CD4-positive, alpha-beta T cell treated with Interleukin-17A for 4 hours (primary cell): ENCODE measurements around the gene AIPL1.

Source experiments
- DNase-seq: peaks from one replicate; pipeline ENCODE4 v3.0.0-alpha.2; 2020; ENCODE audit warnings: mixed read lengths

The AIPL1 gene

DNA sequence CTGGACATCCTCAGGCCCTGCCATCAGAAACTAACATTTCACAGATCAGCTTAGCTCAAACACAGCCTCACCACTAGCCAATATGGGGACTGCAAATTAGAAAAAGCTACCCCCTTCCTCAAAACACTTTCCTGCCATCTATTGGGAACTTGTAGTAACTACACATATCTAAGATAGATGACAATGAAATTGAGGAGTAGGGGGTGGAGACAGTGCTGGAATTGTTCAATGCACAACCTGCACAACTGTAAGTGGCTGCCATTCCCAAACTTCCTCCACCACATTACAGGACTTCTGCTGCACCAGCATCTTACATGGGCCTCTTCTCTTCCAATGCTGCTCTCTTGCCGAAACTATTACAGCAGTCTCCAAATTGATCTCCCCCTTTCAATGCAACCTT is 21.9 kb downstream of the AIPL1 start:
- DNase-seq = no peak

DNA sequence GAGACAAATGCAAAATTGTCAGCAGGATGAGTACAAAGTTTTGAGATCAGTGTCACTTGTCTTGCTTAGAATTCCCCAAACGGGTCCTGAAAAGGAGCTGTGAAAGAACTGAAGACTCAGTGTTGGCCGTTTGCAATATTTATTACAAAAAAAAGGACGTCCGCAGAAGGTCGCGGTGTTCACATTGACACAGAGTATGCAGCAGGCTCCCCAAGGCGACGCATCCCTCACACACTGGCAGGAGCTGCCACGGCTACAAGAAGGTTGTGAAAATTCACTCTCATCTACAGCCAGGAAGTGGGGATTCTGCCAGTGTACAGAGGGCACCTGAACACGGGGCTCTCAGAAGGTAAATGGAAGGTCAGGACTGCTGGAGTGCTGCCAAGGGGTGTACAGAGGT is 26.2 kb downstream of the AIPL1 start:
- no peak for DNase-seq

GRCh38 chr17:6408276-6408675 is 26.6 kb downstream of the AIPL1 start:
- no peak for DNase-seq

DNA sequence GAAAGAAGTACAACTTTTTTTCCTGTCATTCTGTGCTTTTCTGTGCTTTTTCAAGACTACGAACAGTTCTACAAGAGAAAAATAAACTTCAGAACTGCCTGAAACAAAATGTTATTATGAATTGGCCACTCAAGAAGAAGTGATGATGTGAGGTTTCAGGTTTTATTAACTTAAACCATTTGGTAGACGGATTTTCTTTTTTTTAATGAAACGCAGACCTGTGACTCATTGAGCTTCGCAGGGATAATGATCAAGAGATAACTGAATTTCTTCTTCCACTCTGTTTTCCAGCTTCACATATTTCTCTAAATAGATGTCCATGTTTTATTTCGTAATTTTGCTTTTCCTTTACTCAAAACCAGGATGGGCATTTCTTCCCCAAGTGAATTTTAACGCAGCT is 32.7 kb downstream of the AIPL1 start:
- DNase-seq = no peak

DNA sequence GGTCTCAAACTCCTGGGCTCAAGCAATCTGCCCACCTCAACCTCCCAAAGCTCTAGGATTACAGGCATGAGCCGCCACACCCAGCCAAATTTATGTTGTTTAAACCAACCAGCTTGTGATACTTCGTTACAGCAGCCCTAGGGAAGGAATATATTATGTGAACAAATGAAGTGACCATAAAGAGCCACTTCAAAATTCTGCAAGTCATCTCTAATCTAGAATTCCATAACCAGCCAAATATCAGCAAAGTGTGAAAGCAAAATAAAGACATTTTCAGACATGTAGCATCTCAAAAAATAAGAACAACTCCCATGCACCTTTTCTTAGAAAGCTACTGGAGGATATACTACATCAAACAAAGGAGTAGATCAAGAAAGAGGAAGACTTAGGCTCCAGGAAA is 36.0 kb downstream of the AIPL1 start:
- DNase-seq = no peak

GRCh38 chr17:6394055-6394606 is 40.8 kb downstream of the AIPL1 start:
- no peak for DNase-seq

DNA sequence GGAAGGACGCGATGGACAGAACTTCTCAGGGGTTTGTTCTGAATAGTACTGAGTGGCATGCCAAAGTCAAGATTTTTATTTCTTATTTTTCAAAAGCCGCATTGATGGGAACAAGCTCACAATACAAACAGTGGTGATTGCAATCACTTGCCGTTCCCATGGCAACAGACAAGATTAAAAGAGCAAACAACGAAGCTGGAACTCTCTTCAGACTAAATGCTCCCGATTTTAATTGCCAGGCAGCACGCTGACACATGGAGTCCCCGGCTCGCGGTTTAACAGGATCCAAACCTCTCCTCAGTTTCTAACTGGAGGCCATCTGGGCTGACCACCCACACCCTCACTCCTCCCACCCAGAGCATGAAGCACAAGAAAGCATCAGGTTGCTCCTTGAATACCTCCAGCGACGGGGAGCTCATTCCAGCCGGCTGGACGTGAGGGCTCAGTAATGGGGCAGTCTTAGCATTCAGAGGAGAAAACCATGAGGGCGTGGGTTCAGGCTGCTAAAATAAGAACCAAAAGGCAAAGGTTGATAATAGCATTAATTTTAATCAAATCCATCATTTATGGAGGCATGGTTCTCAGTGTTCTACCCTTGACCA is 41.5 kb downstream of the AIPL1 start:
- no peak for DNase-seq

DNA sequence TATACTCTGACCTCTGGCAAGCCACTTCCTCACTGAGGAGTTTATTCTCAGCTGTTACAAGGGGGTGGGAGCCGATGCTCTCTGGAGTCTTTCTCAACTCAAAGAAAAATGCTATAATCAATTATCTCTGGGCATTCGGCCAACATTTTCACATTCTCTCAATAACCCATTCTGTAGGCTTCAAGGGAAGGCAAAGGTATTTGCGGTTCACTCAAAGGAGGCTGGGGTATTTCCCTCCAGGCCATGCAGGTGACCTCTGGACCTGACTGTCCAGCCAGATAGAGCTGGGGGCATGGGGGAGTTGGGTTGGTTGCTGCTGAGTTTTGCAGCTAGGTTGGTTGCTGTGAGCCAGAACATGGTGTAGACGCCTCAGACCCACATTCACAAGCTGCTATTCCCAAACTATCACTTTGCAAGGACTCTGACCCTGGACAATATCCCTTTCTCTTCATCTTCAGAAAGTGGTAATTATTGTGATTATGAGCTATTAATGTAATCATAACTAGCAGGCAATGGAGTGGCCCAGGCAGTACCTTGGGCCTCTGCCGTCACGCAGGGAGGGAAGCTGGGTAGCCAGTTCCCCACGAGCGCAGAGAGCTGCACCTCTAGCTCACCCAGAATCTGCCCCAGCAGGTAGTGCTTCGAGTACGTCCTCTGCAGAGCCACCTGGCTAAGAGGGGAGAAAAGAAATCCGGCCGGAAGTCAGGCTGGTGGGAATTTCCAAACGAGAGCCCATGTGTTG is 42.1 kb downstream of the AIPL1 start:
- DNase-seq = no peak

- no peak for DNase-seq
Measured at GRCh38 chr17:6388416-6388815, 46.5 kb downstream of the AIPL1 start.

DNA sequence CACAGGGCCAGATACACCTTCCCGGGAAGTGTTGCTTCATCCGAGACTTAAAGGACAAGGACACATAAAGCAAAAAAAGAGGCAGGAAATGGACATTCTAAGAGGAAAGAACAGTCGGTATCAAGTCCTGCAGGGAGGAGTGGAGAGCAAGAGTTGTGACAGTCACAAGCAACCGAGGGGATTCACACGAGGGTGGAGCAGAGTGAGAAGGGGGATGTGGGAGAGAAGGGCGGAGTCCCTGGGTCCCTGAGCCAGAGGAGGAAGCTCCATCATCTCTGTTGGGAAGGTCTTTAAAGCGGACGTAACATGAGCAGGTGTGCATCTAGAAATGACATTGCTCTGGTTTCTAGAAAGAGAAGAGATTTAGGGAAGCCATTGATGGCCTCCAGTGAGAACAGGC is 47.1 kb downstream of the AIPL1 start:
- DNase-seq = no peak

DNA sequence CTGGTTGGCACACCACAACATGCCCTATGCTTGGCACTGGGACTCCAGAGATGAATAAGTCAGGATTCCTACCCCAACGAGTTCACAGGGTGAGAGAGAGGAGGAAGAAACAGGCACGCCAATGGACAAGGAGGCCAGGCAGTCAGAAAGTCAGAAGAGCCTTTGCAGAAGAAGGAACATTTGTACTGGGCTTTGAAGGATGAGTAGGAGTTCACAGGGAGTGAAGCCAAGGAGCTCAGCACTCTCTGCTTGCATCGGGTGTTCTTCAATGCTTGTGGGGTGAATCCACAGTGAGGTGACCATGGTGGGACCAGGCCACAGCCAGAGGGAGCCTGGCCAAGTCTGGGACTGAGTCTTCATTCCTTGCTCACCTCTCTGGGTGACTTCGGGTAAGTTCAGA is 47.5 kb downstream of the AIPL1 start:
- DNase-seq = no peak

- DNase-seq = no peak
Measured at GRCh38 chr17:6386041-6386630, 48.8 kb downstream of the AIPL1 start.

DNA sequence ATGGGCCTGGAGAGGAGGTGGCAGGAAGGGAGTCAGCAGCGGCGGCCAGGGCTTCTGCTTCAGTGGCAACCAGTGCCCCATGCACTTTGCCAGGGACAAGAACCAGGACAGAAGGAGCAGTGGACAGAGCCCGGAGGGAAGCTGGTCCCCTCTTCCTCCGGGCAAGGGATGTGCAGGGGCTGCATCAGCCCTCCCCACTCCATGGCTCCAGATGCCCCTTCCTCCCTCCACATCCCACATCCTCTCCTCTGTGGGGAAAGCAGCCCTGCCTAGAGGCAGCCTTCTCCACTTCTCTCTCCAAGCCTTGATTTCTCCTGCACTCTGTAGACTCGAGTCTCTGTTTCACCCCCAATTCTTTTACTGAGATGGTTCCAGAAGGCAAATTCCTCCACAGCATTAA is 50.4 kb downstream of the AIPL1 start:
- no peak for DNase-seq

GRCh38 chr17:6381526-6382465 is 53.1 kb downstream of the AIPL1 start:
- no peak for DNase-seq

DNA sequence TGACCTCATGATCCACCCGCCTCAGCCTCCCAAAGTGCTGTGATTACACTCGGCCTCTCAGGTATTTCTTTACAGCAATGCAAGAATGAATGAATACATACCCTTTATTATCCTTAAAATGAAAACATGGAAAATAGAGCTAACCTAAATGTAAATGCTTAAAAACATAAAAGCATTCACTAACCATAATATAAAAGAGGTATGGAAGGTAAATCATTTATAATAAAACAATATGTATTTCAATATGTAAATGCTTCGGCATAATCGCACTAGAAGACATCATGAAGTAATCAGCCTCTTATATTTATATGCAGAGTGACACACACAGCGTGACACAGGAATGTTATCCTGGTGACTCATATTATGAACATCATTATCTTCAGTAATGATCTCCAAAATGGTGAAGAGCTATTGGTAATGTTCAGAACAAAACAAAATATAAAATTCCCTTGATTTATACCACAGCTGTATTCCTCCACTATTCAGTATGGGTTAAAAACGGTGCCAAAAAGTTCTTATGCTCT is 53.9 kb downstream of the AIPL1 start:
- no peak for DNase-seq

GRCh38 chr17:6377906-6378305 is 57.0 kb downstream of the AIPL1 start:
- DNase-seq = no peak

DNA sequence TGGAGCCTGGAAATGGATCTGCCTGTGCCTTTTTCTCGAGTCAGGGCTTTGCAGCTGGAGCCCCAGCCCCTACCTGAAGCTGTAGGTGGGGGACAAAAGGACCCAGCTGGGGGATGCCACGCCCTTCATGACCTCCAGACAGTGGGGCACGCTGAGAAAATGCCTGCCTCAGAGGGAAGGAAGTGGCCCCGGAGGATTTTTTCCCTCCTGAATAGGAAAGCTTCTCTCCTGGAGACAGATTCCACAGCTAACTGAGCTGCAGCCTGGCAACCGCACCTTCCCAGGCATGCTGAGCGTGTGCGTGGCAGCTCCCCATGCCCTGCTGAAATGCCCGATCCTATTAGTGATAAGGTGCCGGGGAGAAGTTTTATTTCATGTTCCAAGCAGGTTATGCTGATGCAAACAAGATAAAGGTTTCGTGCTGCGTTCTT is 58.0 kb downstream of the AIPL1 start:
- DNase-seq = no peak

- DNase-seq = no peak
Measured at GRCh38 chr17:6374761-6375312, 60.1 kb downstream of the AIPL1 start.

- no peak for DNase-seq
Measured at GRCh38 chr17:6374271-6374691, 60.6 kb downstream of the AIPL1 start.
